Right lung (tissue), 5 donors: ENCODE measurements around the gene DKK1. TPM values are rescaled to one million over a fixed set of nuclear protein-coding genes. Genes with fewer than 3 reads are reported as not detected.
"Not testable (repeated sequence)": the region's sequence is repeated elsewhere in the genome, so short reads cannot be mapped to it uniquely, and the experiment has no call there.

Source experiments
- DNase-seq, 2 donors: peaks; one replicate each; pipeline ENCODE4 v3.0.0-alpha.2; 2013
- polyA plus RNA-seq, 5 donors: library from polyadenylated mRNA; unstranded; fragments of 120-200 nt; gene quantifications; one replicate each; pipeline versions ENCODE4 v1.2.1 to v1.2.3, GENCODE V29; 2013; ENCODE audit warnings: inconsistent platforms in 1 of 5, low replicate concordance in 1 of 5; ENCODE audit not compliant: insufficient read length in 5 of 5, insufficient read depth in 1 of 5

The DKK1 gene
- polyA plus RNA-seq, 5 donors = 1.6 to 4.8 (median 2.5) TPM

DNA sequence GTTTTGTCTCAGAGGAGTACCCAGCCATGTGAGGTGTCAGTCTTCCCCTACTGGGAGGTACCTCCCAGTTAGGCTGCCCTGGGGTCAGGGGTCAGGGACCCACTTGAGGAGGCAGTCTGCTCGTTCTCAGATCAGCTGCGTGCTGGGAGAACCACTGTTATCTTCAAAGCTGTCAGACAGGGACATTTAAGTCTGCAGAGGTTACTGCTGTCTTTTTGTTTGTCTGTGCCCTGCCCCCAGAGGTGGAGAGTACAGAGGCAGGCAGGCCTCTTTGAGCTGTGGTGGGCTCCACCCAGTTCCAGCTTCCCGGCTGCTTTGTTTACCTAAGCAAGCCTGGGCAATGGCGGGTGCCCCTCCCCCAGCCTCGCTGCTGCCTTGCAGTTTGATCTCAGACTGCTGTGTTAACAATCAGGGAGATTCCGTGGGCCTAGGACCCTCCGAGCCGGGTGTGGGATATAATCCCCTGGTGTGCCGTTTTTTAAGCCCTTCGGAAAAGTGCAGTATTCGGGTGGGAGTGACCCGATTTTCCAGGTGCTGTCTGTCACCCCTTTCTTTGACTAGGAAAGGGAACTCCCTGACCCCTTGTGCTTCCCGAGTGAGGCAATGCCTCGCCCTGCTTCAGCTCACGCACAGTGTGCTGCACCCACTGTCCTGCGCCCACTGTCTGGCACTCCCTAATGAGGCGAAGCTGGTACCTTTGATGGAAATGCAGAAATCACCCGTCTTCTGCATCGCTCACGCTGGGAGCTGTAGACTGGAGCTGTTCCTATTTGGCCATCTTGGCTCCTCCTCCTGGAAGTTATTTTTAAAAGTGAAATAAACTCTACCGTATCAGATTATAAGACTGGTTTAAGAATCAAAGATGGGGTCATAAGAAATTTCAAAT is 51.7 kb downstream of the DKK1 start:
- not testable (repeated sequence) for DNase-seq
